Suprapubic skin (tissue), 4 donors: Measurements from ENCODE around the gene GRIN3B. TPM values are rescaled to one million over a fixed set of nuclear protein-coding genes. Genes with fewer than 3 reads are reported as not detected.

Experiments used
- DNase-seq, 2 donors: peaks; one replicate each; pipeline ENCODE4 v3.0.0-alpha.2; 2019; ENCODE audit warnings: low spot score in 2 of 2
- H3K27ac ChIP-seq: fragments of 200-600 bp; sonication (generic); one replicate; pipeline ENCODE4 v1.5.1; 2019
- H3K27me3 ChIP-seq: fragments of 200-600 bp; sonication (generic); one replicate; pipeline ENCODE4 v1.5.1; 2019
- H3K36me3 ChIP-seq: fragments of 200-600 bp; sonication (generic); one replicate; pipeline ENCODE4 v1.5.1; 2019
- H3K4me1 ChIP-seq: fragments of 200-600 bp; sonication (generic); one replicate; pipeline ENCODE4 v1.5.1; 2019
- H3K4me3 ChIP-seq: fragments of 200-600 bp; sonication (generic); one replicate; pipeline ENCODE4 v1.5.1; 2019; ENCODE audit warnings: mild to moderate bottlenecking
- H3K9me3 ChIP-seq: fragments of 200-600 bp; sonication (generic); one replicate; pipeline ENCODE4 v1.5.1; 2019
- EP300 ChIP-seq: sonication (generic); formaldehyde crosslinking; IDR thresholded peaks from one replicate; pipeline ENCODE4 v1.6.1; 2017; ENCODE audit warnings: antibody characterized with exemption
- POLR2A ChIP-seq, 2 donors: fragments of 450-650 bp; IDR thresholded peaks; one replicate each; pipeline ENCODE4 v1.6.1; 2017; ENCODE audit warnings: antibody characterized with exemption in 2 of 2, mild to moderate bottlenecking in 2 of 2, moderate library complexity in 2 of 2
- POLR2AphosphoS5 ChIP-seq, 3 donors: sonication (generic); formaldehyde crosslinking; IDR thresholded peaks; one replicate each; pipeline ENCODE4 v1.6.1; 2017; ENCODE audit warnings: antibody characterized with exemption in 3 of 3
- WGBS: methylation state at CpG from one replicate; pipeline ENCODE4 v1.1.5; 2018; 5-methylcytosine and 5-hydroxymethylcytosine counted together
- total RNA-seq, 4 donors: library from RNA; depleted of rRNA; stranded (reverse); fragments of >200 nt; gene quantifications; one replicate each; pipeline ENCODE4 v1.1.0, GENCODE V29; 2016
- TF ChIP-seq, protein P1 (sequence below), 2 donors: fragments of 200-600 bp in 1 of 2; fragments of 450-650 bp in 1 of 2; sonication (generic) in 1 of 2; IDR thresholded peaks; one replicate each; pipeline ENCODE4 v1.5.1; 2016 to 2019; ENCODE audit warnings: antibody characterized with exemption in 2 of 2, mild to moderate bottlenecking in 1 of 2, moderate library complexity in 1 of 2

Gene GRIN3B
- total RNA-seq, 4 donors from 2014 or later = 0.13 to 1.1 TPM; not detected in 2

DNA sequence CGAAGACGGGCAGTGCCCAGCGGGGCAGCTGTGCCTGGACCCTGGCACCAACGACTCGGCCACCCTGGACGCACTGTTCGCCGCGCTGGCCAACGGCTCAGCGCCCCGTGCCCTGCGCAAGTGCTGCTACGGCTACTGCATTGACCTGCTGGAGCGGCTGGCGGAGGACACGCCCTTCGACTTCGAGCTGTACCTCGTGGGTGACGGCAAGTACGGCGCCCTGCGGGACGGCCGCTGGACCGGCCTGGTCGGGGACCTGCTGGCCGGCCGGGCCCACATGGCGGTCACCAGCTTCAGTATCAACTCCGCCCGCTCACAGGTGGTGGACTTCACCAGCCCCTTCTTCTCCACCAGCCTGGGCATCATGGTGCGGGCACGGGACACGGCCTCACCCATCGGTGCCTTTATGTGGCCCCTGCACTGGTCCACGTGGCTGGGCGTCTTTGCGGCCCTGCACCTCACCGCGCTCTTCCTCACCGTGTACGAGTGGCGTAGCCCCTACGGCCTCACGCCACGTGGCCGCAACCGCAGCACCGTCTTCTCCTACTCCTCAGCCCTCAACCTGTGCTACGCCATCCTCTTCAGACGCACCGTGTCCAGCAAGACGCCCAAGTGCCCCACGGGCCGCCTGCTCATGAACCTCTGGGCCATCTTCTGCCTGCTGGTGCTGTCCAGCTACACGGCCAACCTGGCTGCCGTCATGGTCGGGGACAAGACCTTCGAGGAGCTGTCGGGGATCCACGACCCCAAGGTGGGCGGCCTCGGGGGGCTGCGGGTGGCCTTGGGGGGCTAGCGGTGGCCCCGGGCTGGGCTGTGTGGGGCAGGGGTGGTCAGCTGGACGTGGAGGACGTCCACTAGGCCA is 4.8 kb downstream of the GRIN3B start:
- Histone ChIP-seq H3K9me3 (no peaks in the 10 kb centered on the region), H3K27ac (no peak overlapping the region), H3K4me3 (no peak overlapping the region), H3K4me1 (peaks cover 19% of the 10 kb centered on the region), H3K36me3 (peaks cover 17% of the 10 kb centered on the region), H3K27me3 (peaks cover 33% of the 10 kb centered on the region)
- TF ChIP-seq POLR2A (IDR thresholded peaks at IDR 0.05) = no peak
- no peak for TF ChIP-seq POLR2AphosphoS5 (IDR thresholded peaks at IDR 0.05)
- TF ChIP-seq, protein P1, sequence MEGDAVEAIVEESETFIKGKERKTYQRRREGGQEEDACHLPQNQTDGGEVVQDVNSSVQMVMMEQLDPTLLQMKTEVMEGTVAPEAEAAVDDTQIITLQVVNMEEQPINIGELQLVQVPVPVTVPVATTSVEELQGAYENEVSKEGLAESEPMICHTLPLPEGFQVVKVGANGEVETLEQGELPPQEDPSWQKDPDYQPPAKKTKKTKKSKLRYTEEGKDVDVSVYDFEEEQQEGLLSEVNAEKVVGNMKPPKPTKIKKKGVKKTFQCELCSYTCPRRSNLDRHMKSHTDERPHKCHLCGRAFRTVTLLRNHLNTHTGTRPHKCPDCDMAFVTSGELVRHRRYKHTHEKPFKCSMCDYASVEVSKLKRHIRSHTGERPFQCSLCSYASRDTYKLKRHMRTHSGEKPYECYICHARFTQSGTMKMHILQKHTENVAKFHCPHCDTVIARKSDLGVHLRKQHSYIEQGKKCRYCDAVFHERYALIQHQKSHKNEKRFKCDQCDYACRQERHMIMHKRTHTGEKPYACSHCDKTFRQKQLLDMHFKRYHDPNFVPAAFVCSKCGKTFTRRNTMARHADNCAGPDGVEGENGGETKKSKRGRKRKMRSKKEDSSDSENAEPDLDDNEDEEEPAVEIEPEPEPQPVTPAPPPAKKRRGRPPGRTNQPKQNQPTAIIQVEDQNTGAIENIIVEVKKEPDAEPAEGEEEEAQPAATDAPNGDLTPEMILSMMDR (IDR thresholded peaks at IDR 0.05) = no peak
- TF ChIP-seq EP300 = no peak
- no peak for DNase-seq
- WGBS = 87% methylated on average over 40 of the region's 70 CpGs

DNA sequence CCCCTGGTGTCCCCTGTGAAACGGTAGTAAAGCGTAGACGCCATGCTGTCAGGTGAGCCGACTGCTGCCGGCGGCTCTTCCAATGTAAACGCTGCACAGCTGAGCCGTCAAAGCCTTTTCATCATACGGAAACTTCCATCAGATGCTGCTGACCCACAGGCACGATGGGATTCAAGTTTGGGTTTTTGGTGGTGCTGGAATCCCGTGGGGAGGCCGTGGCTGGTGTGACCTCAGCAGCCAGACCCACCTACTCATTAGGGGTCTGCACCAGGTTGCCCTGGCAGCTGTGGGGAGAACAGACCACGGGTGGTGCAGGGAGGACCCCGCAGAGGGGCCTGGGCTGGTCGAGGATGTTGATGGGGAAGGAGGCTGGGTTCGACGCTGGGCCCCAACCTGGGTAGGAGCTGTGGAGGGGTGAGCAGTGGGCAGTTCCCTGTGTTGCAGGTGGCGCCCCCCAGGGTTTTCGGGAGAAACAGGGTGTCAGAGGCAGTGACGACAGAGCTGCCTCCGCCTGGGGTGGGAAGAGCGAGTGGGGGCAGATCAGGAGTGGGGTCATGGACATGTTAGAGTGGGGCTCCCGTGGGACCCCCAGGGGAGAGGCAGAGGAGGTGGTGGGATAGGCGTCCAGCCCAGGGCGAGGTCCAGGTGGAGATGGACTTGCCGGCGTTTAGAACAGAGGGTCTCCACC is 6.6 kb downstream of the GRIN3B start:
- Histone ChIP-seq H3K4me1 (peaks cover 1% of the 10 kb centered on the region), H3K4me3 (no peak overlapping the region), H3K27me3 (peaks cover 15% of the 10 kb centered on the region), H3K9me3 (no peaks in the 10 kb centered on the region), H3K36me3 (peaks cover 35% of the 10 kb centered on the region), H3K27ac (no peak overlapping the region)
- WGBS = 69% methylated on average over 19 of the region's 27 CpGs
- no peak for DNase-seq
- TF ChIP-seq EP300 = no peak
- TF ChIP-seq, protein P1 (IDR thresholded peaks at IDR 0.05) = no peak
- no peak for TF ChIP-seq POLR2AphosphoS5 (IDR thresholded peaks at IDR 0.05)
- no peak for TF ChIP-seq POLR2A (IDR thresholded peaks at IDR 0.05)

DNA sequence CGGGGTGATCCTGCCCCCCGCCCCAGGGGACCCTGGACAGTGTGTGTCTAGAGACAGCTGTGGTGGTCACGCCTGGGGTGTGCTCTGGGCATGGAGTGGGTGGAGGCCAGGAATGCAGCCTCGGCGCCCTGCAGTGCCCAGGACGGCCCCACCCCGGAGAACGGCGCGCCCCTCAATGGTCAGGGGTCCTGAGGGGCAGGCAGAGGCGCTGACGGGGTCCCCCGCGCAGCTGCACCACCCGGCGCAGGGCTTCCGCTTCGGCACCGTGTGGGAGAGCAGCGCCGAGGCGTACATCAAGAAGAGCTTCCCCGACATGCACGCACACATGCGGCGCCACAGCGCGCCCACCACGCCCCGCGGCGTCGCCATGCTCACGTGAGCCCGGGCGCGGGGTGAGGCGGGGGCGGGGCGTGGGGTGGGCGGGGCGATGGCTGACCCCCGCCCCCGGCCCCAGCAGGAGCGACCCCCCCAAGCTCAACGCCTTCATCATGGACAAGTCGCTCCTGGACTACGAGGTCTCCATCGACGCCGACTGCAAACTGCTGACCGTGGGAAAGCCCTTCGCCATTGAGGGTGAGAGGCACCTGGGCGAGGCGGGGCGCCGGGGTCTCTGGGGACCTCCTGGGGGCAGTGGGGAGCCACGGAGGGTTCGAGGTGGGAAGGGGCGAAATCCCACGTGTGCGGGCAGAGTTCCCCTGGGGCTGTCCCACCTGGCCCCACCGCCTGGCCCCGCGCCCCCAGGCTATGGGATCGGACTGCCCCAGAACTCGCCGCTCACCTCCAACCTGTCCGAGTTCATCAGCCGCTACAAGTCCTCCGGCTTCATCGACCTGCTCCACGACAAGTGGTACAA is 7.4 kb downstream of the GRIN3B start:
- DNase-seq = no peak
- H3K27me3 ChIP-seq = peaks cover 11% of the 10 kb centered on the region
- WGBS = 92% methylated on average over 7 of the region's 73 CpGs
- H3K4me1 ChIP-seq = no peaks in the 10 kb centered on the region
- H3K4me3 ChIP-seq = no peak overlapping the region
- H3K27ac ChIP-seq = no peak overlapping the region
- TF ChIP-seq POLR2AphosphoS5 (IDR thresholded peaks at IDR 0.05) = no peak
- TF ChIP-seq, protein P1 (IDR thresholded peaks at IDR 0.05) = no peak
- no peak for TF ChIP-seq EP300
- TF ChIP-seq POLR2A (IDR thresholded peaks at IDR 0.05) = no peak
- H3K9me3 ChIP-seq = no peaks in the 10 kb centered on the region
- H3K36me3 ChIP-seq = peaks cover 43% of the 10 kb centered on the region

DNA sequence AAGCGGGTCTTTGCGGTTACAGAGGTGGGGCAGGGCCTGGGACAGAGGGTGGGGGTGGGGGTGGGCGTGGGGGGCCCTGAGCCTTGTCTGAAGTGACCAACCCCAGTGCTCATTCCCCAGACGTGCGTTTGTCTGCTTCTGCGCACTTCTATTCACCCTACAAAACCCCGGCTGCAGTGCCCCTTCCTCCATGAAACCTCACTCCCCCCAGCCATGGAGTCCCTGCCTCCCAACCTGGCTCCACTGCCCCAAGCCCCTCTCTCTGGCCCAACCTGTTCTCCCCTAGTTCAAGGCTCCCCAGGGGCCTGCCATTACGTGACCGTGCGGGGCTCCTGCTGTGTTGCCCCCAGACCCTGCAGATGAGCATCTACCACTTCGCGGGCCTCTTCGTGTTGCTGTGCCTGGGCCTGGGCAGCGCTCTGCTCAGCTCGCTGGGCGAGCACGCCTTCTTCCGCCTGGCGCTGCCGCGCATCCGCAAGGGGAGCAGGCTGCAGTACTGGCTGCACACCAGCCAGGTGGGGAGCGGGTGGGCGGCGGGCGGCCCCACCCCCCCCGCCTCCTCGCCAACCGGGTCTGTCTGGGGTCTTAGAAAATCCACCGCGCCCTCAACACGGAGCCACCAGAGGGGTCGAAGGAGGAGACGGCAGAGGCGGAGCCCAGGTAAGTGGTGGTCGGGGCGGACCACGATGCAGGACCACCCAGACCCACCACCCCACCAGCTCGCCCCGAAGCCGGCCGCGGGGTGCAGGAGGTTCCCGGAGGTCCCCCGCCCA is 8.2 kb downstream of the GRIN3B start:
- no peak for DNase-seq
- Histone ChIP-seq H3K27ac (no peak overlapping the region), H3K36me3 (peaks cover 51% of the 10 kb centered on the region), H3K27me3 (peaks cover 2% of the 10 kb centered on the region), H3K4me1 (no peaks in the 10 kb centered on the region), H3K9me3 (no peaks in the 10 kb centered on the region), H3K4me3 (no peak overlapping the region)
- 92% methylated on average over 11 of the region's 45 CpGs for WGBS
- TF ChIP-seq POLR2A (IDR thresholded peaks at IDR 0.05) (no peak), POLR2AphosphoS5 (IDR thresholded peaks at IDR 0.05) (no peak), EP300 (no peak)
- TF ChIP-seq, protein P1 (IDR thresholded peaks at IDR 0.05) = no peak
